T-helper 1 cell treated with Interleukin-12 subunit alpha and Interleukin-12 subunit beta and Interleukin-4 antibody, amounts not matched to agents 30 ng/mL and 1 ng/mL, for 36 hours (primary cell): ENCODE results near the gene REC8. TPM values are rescaled to one million over a fixed set of nuclear protein-coding genes. Genes with fewer than 3 reads are reported as not detected.

ENCODE experiments used
- intact Hi-C: fragments of 100-400 bp; cut with micrococcal nuclease; formaldehyde crosslinking; loops from one replicate; pipeline ENCODE4 v1.15.1; 2024
- total RNA-seq: library from RNA; stranded (reverse); gene quantifications from 2 replicates; pipeline ENCODE4 v1.2.3, GENCODE V29; 2022

REC8 gene
- total RNA-seq, 1 donor from 2014 or later: 78.3 TPM

GRCh38 chr14:24157331-24157730 lies 14.5 kb upstream of the REC8 start:
- intact Hi-C loops: no loop called here

GRCh38 chr14:24159777-24160498 lies 11.9 kb upstream of the REC8 start:
- intact Hi-C loops: no loop called here

GRCh38 chr14:24160499-24160849 lies 11.4 kb upstream of the REC8 start:
- intact Hi-C loops: no loop called here

- intact Hi-C loops: loop anchor here (1.0 kb wide), 16 partner anchors 10 to 171 kb away; partner anchors contain the start of genes CHMP4A, EMC9, GMPR2 and IPO4
Measured at GRCh38 chr14:24160850-24161804, 10.8 kb upstream of the REC8 start, which contains the start of gene IRF9. IRF9 (plus strand) TSS chr14:24161265; CDS start chr14:24162145, 880 bp downstream.

- intact Hi-C loops: no loop called here
Measured at GRCh38 chr14:24162093-24162492, 9.8 kb upstream of the REC8 start.

GRCh38 chr14:24164518-24164991 lies 7.3 kb upstream of the REC8 start:
- intact Hi-C loops: no loop called here

GRCh38 chr14:24165785-24166184 lies 6.1 kb upstream of the REC8 start:
- intact Hi-C loops: no loop called here

GRCh38 chr14:24167469-24168114 lies 4.3 kb upstream of the REC8 start:
- intact Hi-C loops: no loop called here

GRCh38 chr14:24172261-24172860 lies 481 bp downstream of the REC8 start:
- intact Hi-C loops: no loop called here

- intact Hi-C loops: no loop called here
Measured at GRCh38 chr14:24172871-24173281, 996 bp downstream of the REC8 start.

GRCh38 chr14:24176599-24176998 lies 4.7 kb downstream of the REC8 start:
- intact Hi-C loops: no loop called here

GRCh38 chr14:24177041-24177825 lies 5.4 kb downstream of the REC8 start:
- intact Hi-C loops: no loop called here

- intact Hi-C loops: no loop called here
Measured at GRCh38 chr14:24177891-24178290, 6.0 kb downstream of the REC8 start.

GRCh38 chr14:24178399-24179178 lies 6.7 kb downstream of the REC8 start:
- intact Hi-C loops: no loop called here

- intact Hi-C loops: no loop called here
Measured at GRCh38 chr14:24179294-24179960, 7.5 kb downstream of the REC8 start.

GRCh38 chr14:24179961-24180796 lies 8.3 kb downstream of the REC8 start:
- intact Hi-C loops: no loop called here

- intact Hi-C loops: no loop called here
Measured at GRCh38 chr14:24181371-24182077, 9.6 kb downstream of the REC8 start.
